Hematopoietic multipotent progenitor cell treated with erythropoietin and hydrocortisone succinate and interleukin-3 and kit ligand, for 4 days (in vitro differentiated cells): ENCODE results near the gene CTDSPL2.
"Not testable (repeated sequence)": the region's sequence is repeated elsewhere in the genome, so short reads cannot be mapped to it uniquely, and the experiment has no call there.

Experiments used
- DNase-seq: peaks from one replicate; pipeline ENCODE4 v3.0.0-alpha.2; 2015

The CTDSPL2 gene

GRCh38 chr15:44489464-44489863 lies 62.0 kb downstream of the CTDSPL2 start:
- DNase-seq = no peak

GRCh38 chr15:44490622-44491021 lies 63.2 kb downstream of the CTDSPL2 start:
- no peak for DNase-seq

DNA sequence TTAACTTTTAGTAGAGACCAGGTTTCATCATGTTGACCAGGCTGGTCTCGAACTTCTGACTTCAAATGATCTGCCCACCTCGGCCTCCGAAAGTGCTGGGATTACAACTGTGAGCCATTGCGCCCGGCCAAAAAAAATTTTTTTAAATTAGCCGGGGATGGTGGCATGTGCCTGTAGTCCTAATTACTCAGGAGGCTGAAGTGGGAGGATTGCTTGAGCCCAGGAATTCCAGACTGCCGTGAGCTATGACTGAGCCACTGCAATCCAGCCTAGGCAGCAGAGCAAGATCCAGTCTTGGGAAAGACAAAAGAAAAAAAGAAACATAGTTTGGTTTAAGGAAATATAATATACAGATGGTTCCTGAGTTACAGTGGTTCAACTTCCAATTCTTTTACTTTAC lies 64.6 kb downstream of the CTDSPL2 start:
- DNase-seq = no peak

DNA sequence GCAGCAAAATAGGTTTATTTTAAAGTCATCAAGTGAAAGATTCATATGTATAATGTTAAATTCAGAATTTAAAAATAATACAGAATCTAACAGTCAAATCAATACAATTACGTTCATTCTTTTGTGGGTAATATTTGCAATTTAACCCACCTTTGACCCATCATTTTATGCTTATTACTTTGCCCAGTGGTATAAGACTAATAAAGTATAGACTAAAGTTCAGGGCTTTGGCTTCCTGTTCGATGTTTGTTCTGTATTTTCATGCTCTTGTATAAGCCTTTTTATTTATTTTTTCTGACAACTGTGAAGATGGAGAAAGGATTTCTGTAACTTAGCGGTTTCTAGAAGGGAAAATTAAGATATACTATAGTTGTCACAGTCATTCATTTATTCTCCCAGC lies 65.2 kb downstream of the CTDSPL2 start:
- no peak for DNase-seq

- DNase-seq = no peak
Measured at GRCh38 chr15:44495562-44495961, 68.1 kb downstream of the CTDSPL2 start.

DNA sequence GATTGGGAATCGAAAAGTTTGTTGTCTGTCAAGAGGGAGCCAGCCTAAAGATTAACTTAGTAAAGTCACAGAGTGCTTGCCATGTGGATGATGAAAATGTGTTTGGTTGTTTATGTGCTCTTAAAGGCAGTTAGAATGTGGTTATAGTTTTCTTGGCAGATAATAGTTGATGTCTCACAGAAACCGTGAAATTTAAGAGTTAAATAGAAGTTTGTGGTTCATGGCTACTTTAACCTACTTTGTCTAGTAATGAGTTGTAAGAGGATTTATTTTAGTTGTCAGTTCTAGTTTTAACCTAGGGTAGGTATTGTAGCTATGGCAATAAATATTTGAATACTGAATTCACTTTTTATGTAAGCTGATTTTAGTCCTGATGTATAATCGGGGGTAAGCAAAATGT lies 73.1 kb downstream of the CTDSPL2 start:
- no peak for DNase-seq

GRCh38 chr15:44501768-44502366 lies 74.4 kb downstream of the CTDSPL2 start:
- DNase-seq = peak; percentile 77

GRCh38 chr15:44516436-44516835 lies 89.0 kb downstream of the CTDSPL2 start:
- DNase-seq = no peak

- DNase-seq = no peak
Measured at GRCh38 chr15:44519537-44519936, 92.1 kb downstream of the CTDSPL2 start.

DNA sequence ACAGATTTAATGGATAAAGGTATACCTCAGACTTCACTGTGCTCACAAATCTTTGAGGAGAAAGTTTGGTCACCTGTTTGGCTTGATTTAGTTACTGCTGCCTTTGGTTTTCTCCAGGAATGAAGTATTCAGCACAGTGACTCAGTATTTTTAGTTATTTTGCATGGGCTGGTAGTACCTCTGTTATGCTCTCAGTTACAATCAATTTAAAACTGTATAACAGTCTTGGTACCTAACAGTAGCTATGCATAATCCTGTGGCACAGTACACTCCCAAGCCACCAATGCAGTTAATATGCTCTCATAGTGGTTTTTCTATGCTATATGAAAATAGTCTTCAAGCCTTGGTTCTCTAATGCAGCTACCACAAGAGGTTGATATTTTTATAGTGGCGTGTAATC lies 97.6 kb downstream of the CTDSPL2 start:
- no peak for DNase-seq

GRCh38 chr15:44527241-44527640 lies 99.8 kb downstream of the CTDSPL2 start:
- no peak for DNase-seq

- DNase-seq = peak; percentile 30
Measured at GRCh38 chr15:44529864-44530604, 102.6 kb downstream of the CTDSPL2 start.

DNA sequence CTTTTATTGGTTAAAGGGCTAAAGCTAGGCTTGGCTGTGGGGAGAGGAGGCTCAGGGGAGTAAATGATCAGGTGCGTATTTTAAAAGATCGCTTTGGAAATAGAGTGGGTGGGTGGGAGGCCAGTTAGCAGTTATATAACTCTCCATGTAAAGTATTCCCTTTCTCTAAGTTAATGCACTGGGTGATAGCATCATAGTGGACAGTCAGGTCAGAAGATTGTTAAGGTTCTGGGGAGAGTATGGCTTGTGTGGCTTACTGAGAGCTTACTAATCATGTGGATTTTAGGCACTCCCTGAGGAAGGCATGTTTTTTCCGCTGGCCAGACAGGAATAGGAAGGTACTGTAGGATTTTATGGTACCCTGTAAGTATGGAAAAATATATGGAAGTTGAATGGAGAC lies 103.2 kb downstream of the CTDSPL2 start:
- DNase-seq = no peak

GRCh38 chr15:44532275-44532674 lies 104.8 kb downstream of the CTDSPL2 start:
- DNase-seq = not testable (repeated sequence)

DNA sequence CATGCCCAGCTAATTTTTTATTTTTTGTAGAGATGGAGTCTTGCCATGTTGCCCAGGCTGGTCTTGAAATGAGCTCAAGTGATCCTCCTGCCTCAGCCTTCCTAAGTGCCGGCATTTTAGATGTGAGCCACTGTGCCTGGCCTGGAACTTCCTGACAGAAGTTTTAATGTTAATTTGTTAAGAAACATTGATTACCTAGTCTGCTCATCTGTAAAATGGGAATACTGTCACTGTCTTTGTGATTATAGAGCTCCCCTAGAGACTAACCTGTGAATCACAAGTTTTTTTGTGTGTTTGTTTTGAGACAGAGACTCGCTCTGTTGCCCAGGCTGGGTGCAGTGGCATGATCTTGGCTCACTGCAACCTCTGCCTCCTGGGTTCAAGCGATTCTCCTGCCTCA lies 105.3 kb downstream of the CTDSPL2 start:
- peak; percentile 42 for DNase-seq

DNA sequence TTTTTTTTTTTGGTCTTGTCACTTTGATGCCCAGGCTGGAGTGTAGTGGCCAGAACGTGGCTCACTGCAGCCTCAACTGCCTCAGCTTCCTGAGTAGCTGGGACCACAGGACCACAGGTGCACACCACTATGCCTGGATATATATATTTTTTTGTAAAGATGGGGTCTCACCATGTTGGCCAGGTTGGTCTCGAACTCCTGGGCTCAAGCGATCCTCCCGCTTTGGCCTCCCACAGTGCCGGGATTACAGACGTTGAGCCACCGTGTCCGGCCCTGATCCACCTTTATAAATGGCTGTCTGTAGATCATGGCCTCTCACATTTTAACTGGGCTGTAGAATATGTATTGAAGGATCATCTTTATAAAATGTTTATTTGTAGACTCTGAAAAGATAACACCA lies 107.7 kb downstream of the CTDSPL2 start:
- no peak for DNase-seq

- peak; percentile 52 for DNase-seq
Measured at GRCh38 chr15:44535523-44536301, 108.3 kb downstream of the CTDSPL2 start.

- peak; percentile 93 for DNase-seq
Measured at GRCh38 chr15:44536302-44536961, 109.0 kb downstream of the CTDSPL2 start.

GRCh38 chr15:44536962-44537734 lies 109.7 kb downstream of the CTDSPL2 start, which contains the start of gene EIF3J:
EIF3J (plus strand) TSS chr15:44537147; CDS start chr15:44537195, 48 bp downstream.
- peak; percentile 98 for DNase-seq

DNA sequence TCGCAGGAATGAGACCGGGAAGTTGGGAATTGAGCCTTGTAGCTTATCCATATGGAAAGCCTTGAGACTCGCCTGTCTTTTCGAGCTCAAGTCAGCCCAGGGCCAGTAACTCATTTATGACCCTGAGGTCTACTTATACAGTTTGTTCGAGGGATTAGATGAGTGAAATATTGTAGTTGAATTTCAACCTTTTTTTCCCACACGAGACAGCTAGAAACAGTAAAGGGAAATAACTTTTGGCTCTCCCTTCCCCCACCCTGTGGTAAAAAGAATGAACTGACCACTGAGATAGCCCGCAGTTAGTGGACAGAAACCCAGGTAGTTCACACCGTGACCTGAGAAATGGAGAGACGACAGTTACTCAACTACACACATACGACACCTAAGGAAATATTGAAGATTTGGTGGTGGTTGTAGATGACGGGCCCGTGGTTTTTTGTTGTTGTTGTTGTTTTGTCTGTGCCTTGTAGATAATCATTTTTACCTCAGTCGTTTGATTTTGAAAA lies 110.4 kb downstream of the CTDSPL2 start:
- peak; percentile 42 for DNase-seq

DNA sequence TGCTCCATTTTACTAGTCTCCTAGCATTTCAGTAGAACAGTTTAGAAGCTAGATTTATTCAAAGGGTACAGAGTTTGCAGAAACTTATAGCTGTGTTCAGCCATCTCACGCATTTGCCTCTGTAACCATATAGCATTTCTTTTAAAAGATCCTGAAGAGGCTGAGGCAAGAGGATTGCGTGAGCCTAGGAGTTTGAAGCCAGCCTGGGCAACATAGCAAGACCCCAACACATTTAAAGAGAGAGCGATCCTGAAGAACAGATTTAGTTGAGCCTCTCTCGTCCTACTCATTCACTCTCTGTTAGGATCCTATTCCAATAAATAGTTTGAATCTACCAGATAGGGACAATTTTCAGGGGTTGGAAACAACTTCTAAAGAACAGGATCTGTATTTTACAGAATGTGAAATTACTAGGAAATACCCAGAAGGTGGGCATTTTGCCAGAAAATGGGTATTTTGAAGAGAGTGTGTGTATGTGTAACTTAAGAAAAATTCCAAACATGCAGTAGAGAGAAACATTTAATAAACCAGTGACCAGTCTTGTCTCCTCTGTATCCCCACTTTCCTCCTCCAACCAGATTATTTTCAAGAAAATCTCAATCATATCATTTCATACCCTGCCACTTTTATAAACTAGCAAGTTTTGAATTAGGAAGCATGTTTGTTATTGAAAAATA lies 114.0 kb downstream of the CTDSPL2 start:
- DNase-seq = no peak

GRCh38 chr15:44542596-44542995 lies 115.2 kb downstream of the CTDSPL2 start:
- DNase-seq = peak; percentile 41
